Activated B cell treated with CpG ODN at 0.5 μM for 24 hours (primary cell): Measurements from ENCODE around the gene WASHC4. TPM values are rescaled to one million over a fixed set of nuclear protein-coding genes. Genes with fewer than 3 reads are reported as not detected.

Source experiments
- ATAC-seq: fragments of 200-7000 bp; cut with Tn5 transposase; one replicate; pipeline ENCODE4 v1.10.0; 2021; ENCODE audit warnings: low read depth, mild to moderate bottlenecking, moderate library complexity
- CTCF ChIA-PET: fragments of 350-600 bp; sonication (Branson Sonifier 250); formaldehyde crosslinking; loops from one replicate; lab custom pipeline; 2021; ENCODE audit warnings: antibody characterized with exemption; lab: Charles Lee
- POLR2A ChIA-PET: fragments of 350-600 bp; sonication (Branson Sonifier 250); formaldehyde crosslinking; loops from one replicate; lab custom pipeline; 2021; ENCODE audit warnings: antibody characterized with exemption; lab: Charles Lee
- DNase-seq: peaks from one replicate; pipeline ENCODE4 v3.0.0; 2022
- H3K27ac Mint-ChIP-seq: one replicate; pipeline ENCODE4 v1.8.0; 2020; ENCODE audit warnings: mixed read lengths
- H3K27me3 Mint-ChIP-seq: one replicate; pipeline ENCODE4 v1.8.0; 2021; ENCODE audit warnings: mixed read lengths
- H3K36me3 Mint-ChIP-seq: one replicate; pipeline ENCODE4 v1.8.0; 2021; ENCODE audit warnings: low read depth, mixed read lengths
- H3K4me1 Mint-ChIP-seq: one replicate; pipeline ENCODE4 v1.8.0; 2021; ENCODE audit warnings: mixed read lengths
- H3K4me3 Mint-ChIP-seq: one replicate; pipeline ENCODE4 v1.8.0; 2020; ENCODE audit warnings: mild to moderate bottlenecking, mixed read lengths
- H3K9me3 Mint-ChIP-seq: one replicate; pipeline ENCODE4 v1.8.0; 2020; ENCODE audit warnings: mixed read lengths
- CTCF ChIP-seq: fragments of 200-600 bp; IDR thresholded peaks from one replicate; pipeline ENCODE4 v1.8.0; 2022; ENCODE audit warnings: antibody characterized with exemption, mild to moderate bottlenecking
- intact Hi-C: fragments of 100-400 bp; cut with micrococcal nuclease; formaldehyde crosslinking; loops from one replicate; pipeline ENCODE4 v1.15.1; 2024
- total RNA-seq: library from RNA; stranded (reverse); gene quantifications from 2 replicates; pipeline ENCODE4 v1.2.3, GENCODE V29; 2022

The WASHC4 gene
- total RNA-seq, 1 donor from 2014 or later = 128 TPM

GRCh38 chr12:105100998-105101397 lies 6.5 kb upstream of the WASHC4 start:
- ChIA-PET CTCF (no interaction called here), POLR2A (no interaction called here)
- ATAC-seq = no peak
- no peak overlapping the region for H3K27ac Mint-ChIP-seq
- no peaks in the 10 kb centered on the region for H3K36me3 Mint-ChIP-seq
- H3K27me3 Mint-ChIP-seq = no peaks in the 10 kb centered on the region
- no peak for DNase-seq
- TF ChIP-seq CTCF = no peak
- H3K4me3 Mint-ChIP-seq = no peak overlapping the region
- H3K4me1 Mint-ChIP-seq = peaks cover 8% of the 10 kb centered on the region
- H3K9me3 Mint-ChIP-seq = peaks cover 4% of the 10 kb centered on the region
- intact Hi-C loops = loop anchor here (10.0 kb wide), 1 partner anchor 1204 kb away; the partner anchor contains the start of gene TCP11L2

- Mint-ChIP-seq H3K36me3 (peaks cover 6% of the 10 kb centered on the region), H3K4me3 (no peak overlapping the region), H3K27ac (no peak overlapping the region), H3K4me1 (peaks cover 13% of the 10 kb centered on the region), H3K9me3 (no peaks in the 10 kb centered on the region), H3K27me3 (no peaks in the 10 kb centered on the region)
- ChIA-PET POLR2A (no interaction called here), CTCF (no interaction called here)
- intact Hi-C loops = loop anchor here (10.0 kb wide), 1 partner anchor 1202 kb away; the partner anchor contains the start of gene TCP11L2
- TF ChIP-seq CTCF = no peak
- DNase-seq = no peak
- ATAC-seq = no peak
Measured at GRCh38 chr12:105102673-105103072, 4.9 kb upstream of the WASHC4 start.

- no peaks in the 10 kb centered on the region for H3K9me3 Mint-ChIP-seq
- peaks cover 17% of the 10 kb centered on the region for H3K4me1 Mint-ChIP-seq
- H3K27me3 Mint-ChIP-seq = no peaks in the 10 kb centered on the region
- no peak overlapping the region for H3K27ac Mint-ChIP-seq
- peaks cover 22% of the 10 kb centered on the region for H3K36me3 Mint-ChIP-seq
- no peak for DNase-seq
- ChIA-PET POLR2A (no interaction called here), CTCF (no interaction called here)
- no peak for TF ChIP-seq CTCF
- intact Hi-C loops = loop anchor here (5.0 to 10.0 kb wide), 5 partner anchors 117 to 1853 kb away; partner anchors contain the start of genes EID3, NOPCHAP1, TCP11L2 and TMEM263
- H3K4me3 Mint-ChIP-seq = no peak overlapping the region
- no peak for ATAC-seq
Measured at GRCh38 chr12:105104762-105105161, 2.8 kb upstream of the WASHC4 start.

GRCh38 chr12:105106621-105107020 lies 910 bp upstream of the WASHC4 start:
- Mint-ChIP-seq H3K27ac (peak overlapping the region; percentile 96), H3K4me1 (peaks cover 23% of the 10 kb centered on the region), H3K27me3 (no peaks in the 10 kb centered on the region), H3K36me3 (peaks cover 33% of the 10 kb centered on the region), H3K9me3 (no peaks in the 10 kb centered on the region), H3K4me3 (peak overlapping the region; percentile 96)
- DNase-seq (no peak), ATAC-seq (no peak)
- intact Hi-C loops = loop anchor here (1.0 to 10.0 kb wide), 11 partner anchors 22 to 1851 kb away; partner anchors contain the start of genes ALDH1L2, EID3, NFYB and NOPCHAP1
- ChIA-PET CTCF (no interaction called here), POLR2A (interaction anchor here (0.6 to 4.0 kb wide), 5 partner anchors 23 to 1177 kb away, joined by 3 to 29 read pairs (median 5); partner anchors contain the start of genes ALDH1L2, HSP90B1 and TDG)
- no peak for TF ChIP-seq CTCF

- DNase-seq (peak; percentile 18), ATAC-seq (peak; percentile 0)
- peaks cover 37% of the 10 kb centered on the region for H3K36me3 Mint-ChIP-seq
- TF ChIP-seq CTCF = no peak
- no peaks in the 10 kb centered on the region for H3K9me3 Mint-ChIP-seq
- H3K27me3 Mint-ChIP-seq = no peaks in the 10 kb centered on the region
- H3K4me1 Mint-ChIP-seq = peaks cover 27% of the 10 kb centered on the region
- intact Hi-C loops = loop anchor here (1.0 to 10.0 kb wide), 11 partner anchors 23 to 1850 kb away; partner anchors contain the start of genes ALDH1L2, EID3, NFYB and NOPCHAP1
- H3K4me3 Mint-ChIP-seq = peak overlapping the region; percentile 96
- POLR2A ChIA-PET = interaction anchor here (0.5 to 4.0 kb wide), 12 partner anchors 14 to 1274 kb away, joined by 3 to 29 read pairs (median 4); partner anchors contain the start of genes ALDH1L2, APPL2, HSP90B1 and NT5DC3
- CTCF ChIA-PET = no interaction called here
- H3K27ac Mint-ChIP-seq = peak overlapping the region; percentile 96
Measured at GRCh38 chr12:105107171-105107493, 399 bp upstream of the WASHC4 start.
